PFSK-1 (cell line): ENCODE results near the gene RELA.

Source experiments
- FOXP2 ChIP-seq: optimal IDR thresholded peaks from 2 replicates; pipeline ENCODE3; 2011; ENCODE audit warnings: borderline replicate concordance, control low read depth, inconsistent platforms; ENCODE audit not compliant: insufficient read depth; ENCODE audit errors: extremely low read length, extremely low read depth
- POLR2AphosphoS5 ChIP-seq: IDR thresholded peaks from 2 replicates; pipeline ENCODE4 v1.6.1; 2012; ENCODE audit warnings: low read depth, mild to moderate bottlenecking, control low read depth, low read length, moderate library complexity
- SIN3A ChIP-seq: IDR thresholded peaks from 2 replicates; pipeline ENCODE4 v1.6.1; 2012; ENCODE audit warnings: mild to moderate bottlenecking, low read length, moderate library complexity, borderline replicate concordance; ENCODE audit not compliant: insufficient read depth
- TAF1 ChIP-seq: IDR thresholded peaks from 2 replicates; pipeline ENCODE4 v1.6.1; 2012; ENCODE audit warnings: low read length, control low read depth, borderline replicate concordance; ENCODE audit not compliant: insufficient read depth
- TF ChIP-seq, protein P1 (sequence below), 2 experiments: IDR thresholded peaks; 2 replicates each; pipeline versions ENCODE4 v1.6.1 to v1.8.0; 2011 to 2012; ENCODE audit warnings: low read depth in 2 of 2, low read length in 2 of 2, control low read depth in 1 of 2, inconsistent platforms in 1 of 2, mild to moderate bottlenecking in 1 of 2, moderate library complexity in 1 of 2; ENCODE audit not compliant: insufficient read depth in 1 of 2

DNA sequence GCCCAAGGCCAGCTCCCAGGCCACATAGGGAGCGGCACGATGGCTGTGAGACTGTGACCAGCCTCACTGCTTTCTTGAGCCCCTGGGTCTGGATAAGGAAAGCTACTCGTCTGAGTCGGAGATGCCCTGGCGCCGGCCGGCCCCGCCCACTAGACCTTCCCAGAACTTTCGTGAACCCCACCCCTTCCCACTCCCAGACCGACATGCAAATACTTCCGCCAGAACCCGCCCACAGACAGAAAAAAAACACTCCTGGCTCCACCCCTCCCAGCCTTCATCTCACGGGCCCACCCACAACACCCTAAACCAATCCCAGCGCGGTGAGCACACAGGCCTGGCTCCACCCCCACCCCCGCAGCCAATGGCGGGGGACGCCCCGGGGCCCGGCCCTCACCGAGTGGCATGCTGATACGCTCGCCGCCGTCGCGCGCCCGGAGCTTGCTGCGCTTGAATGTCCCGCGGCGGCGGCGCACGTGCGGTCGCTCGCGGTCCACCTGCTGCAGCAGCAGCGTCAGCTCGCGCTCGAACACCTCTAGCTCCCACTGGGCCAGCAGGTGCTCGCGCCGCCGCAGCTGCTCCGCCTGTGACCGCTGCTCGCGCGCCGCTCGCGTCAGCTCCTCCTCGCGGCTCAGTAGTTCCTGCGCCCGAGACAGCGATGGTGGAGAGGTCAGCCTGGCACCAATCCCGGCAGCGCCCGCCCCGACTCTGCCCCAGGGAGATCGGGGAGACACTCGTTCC is 55.7 kb downstream of the RELA start:
- TF ChIP-seq, protein P1, sequence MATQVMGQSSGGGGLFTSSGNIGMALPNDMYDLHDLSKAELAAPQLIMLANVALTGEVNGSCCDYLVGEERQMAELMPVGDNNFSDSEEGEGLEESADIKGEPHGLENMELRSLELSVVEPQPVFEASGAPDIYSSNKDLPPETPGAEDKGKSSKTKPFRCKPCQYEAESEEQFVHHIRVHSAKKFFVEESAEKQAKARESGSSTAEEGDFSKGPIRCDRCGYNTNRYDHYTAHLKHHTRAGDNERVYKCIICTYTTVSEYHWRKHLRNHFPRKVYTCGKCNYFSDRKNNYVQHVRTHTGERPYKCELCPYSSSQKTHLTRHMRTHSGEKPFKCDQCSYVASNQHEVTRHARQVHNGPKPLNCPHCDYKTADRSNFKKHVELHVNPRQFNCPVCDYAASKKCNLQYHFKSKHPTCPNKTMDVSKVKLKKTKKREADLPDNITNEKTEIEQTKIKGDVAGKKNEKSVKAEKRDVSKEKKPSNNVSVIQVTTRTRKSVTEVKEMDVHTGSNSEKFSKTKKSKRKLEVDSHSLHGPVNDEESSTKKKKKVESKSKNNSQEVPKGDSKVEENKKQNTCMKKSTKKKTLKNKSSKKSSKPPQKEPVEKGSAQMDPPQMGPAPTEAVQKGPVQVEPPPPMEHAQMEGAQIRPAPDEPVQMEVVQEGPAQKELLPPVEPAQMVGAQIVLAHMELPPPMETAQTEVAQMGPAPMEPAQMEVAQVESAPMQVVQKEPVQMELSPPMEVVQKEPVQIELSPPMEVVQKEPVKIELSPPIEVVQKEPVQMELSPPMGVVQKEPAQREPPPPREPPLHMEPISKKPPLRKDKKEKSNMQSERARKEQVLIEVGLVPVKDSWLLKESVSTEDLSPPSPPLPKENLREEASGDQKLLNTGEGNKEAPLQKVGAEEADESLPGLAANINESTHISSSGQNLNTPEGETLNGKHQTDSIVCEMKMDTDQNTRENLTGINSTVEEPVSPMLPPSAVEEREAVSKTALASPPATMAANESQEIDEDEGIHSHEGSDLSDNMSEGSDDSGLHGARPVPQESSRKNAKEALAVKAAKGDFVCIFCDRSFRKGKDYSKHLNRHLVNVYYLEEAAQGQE (IDR thresholded peaks at IDR 0.05; ENCODE audit: insufficient read depth in 1 of 2, low read depth in 2 of 2, low read length in 2 of 2) = no peak
- TF ChIP-seq SIN3A = no peak
- no peak for TF ChIP-seq FOXP2
- no peak for TF ChIP-seq POLR2AphosphoS5
- TF ChIP-seq TAF1 = no peak
